Thymus (tissue), 11 donors: ENCODE data around the gene NEK9. TPM values are rescaled to one million over a fixed set of nuclear protein-coding genes. Genes with fewer than 3 reads are reported as not detected.

Experiments used
- DNase-seq, 9 donors: peaks; one replicate each; pipeline ENCODE4 v3.0.0-alpha.2; 2013; ENCODE audit warnings: low spot score in 9 of 9, low read depth in 6 of 9, missing footprints in 1 of 9
- H3K27ac ChIP-seq, 2 donors: one replicate each; pipeline ENCODE4 v1.5.1; 2013; ENCODE audit warnings: control low read depth in 1 of 2, low read depth in 1 of 2, low read length in 1 of 2, mild to moderate bottlenecking in 1 of 2, moderate library complexity in 1 of 2
- H3K27me3 ChIP-seq, 2 donors: one replicate each; pipeline ENCODE4 v1.5.1; 2013; ENCODE audit warnings: low read length in 1 of 2; ENCODE audit not compliant: control insufficient read depth in 2 of 2, insufficient read depth in 1 of 2
- H3K36me3 ChIP-seq, 2 donors: one replicate each; pipeline ENCODE4 v1.5.1; 2013; ENCODE audit warnings: low read length in 1 of 2, mild to moderate bottlenecking in 1 of 2, moderate library complexity in 1 of 2; ENCODE audit not compliant: control insufficient read depth in 2 of 2, insufficient read depth in 2 of 2
- H3K4me1 ChIP-seq, 2 donors: one replicate each; pipeline ENCODE4 v1.5.1; 2013; ENCODE audit warnings: low read length in 2 of 2; ENCODE audit not compliant: control insufficient read depth in 2 of 2, insufficient read depth in 2 of 2
- H3K4me3 ChIP-seq, 2 donors: one replicate each; pipeline ENCODE4 v1.5.1; 2013; ENCODE audit warnings: low read length in 2 of 2, control low read depth in 1 of 2, mild to moderate bottlenecking in 1 of 2
- H3K9me3 ChIP-seq, 2 donors: one replicate each; pipeline ENCODE4 v1.5.1; 2013; ENCODE audit warnings: low read length in 1 of 2, mild to moderate bottlenecking in 1 of 2; ENCODE audit not compliant: control insufficient read depth in 2 of 2, insufficient read depth in 1 of 2
- WGBS: extraction: QIAGEN DNeasy Blood & Tissue Kit; methylation state at CpG from one replicate; pipeline ENCODE4 v1.1.7; 2013; 5-methylcytosine and 5-hydroxymethylcytosine counted together
- polyA plus RNA-seq: library from polyadenylated mRNA; stranded (reverse); fragments of 200-250 nt; gene quantifications from one replicate; pipeline ENCODE4 v1.2.3, GENCODE V29; 2013
- total RNA-seq: library from RNA; stranded (reverse); fragments of 120-200 nt; gene quantifications from one replicate; pipeline ENCODE4 v1.2.4, GENCODE V29; 2013
- donor health status: healthy.

Gene NEK9
- total and polyA plus RNA-seq, 2 donors: 17.6 to 62.1 TPM

GRCh38 chr14:75165586-75166391 is 38.9 kb upstream of the NEK9 start:
- no peak for DNase-seq
- Histone ChIP-seq H3K4me3 (no peak overlapping the region), H3K4me1 (peaks cover 18 to 20% of the 10 kb centered on the region in 2 donors), H3K27me3 (no peaks in the 10 kb centered on the region), H3K36me3 (peaks cover 0 to 5% of the 10 kb centered on the region in 2 donors), H3K9me3 (no peaks in the 10 kb centered on the region), H3K27ac (no peak overlapping the region)
- WGBS: 94% methylated on average over 8 of the region's 8 CpGs

GRCh38 chr14:75164809-75165208 is 38.0 kb upstream of the NEK9 start:
- H3K36me3 ChIP-seq: peaks cover 0 to 5% of the 10 kb centered on the region in 2 donors
- 47% methylated on average over 1 of the region's 1 CpG for WGBS
- peaks cover 20 to 21% of the 10 kb centered on the region in 2 donors for H3K4me1 ChIP-seq

GRCh38 chr14:75163677-75164076 is 36.8 kb upstream of the NEK9 start:
- no peaks in the 10 kb centered on the region for H3K9me3 ChIP-seq
- H3K36me3 ChIP-seq: peaks cover 0 to 5% of the 10 kb centered on the region in 2 donors
- DNase-seq: no peak
- no peaks in the 10 kb centered on the region for H3K27me3 ChIP-seq
- no peak overlapping the region for H3K4me3 ChIP-seq
- peaks cover 11 to 17% of the 10 kb centered on the region in 2 donors for H3K4me1 ChIP-seq
- no peak overlapping the region for H3K27ac ChIP-seq
- 98% methylated on average over 2 of the region's 2 CpGs for WGBS

More at GRCh38 chr14:75164809-75165208, 38.0 kb upstream of the NEK9 start:
- no peaks in the 10 kb centered on the region for H3K9me3 ChIP-seq
- H3K27me3 ChIP-seq: no peaks in the 10 kb centered on the region
- DNase-seq: no peak
- H3K27ac ChIP-seq: no peak overlapping the region
- no peak overlapping the region for H3K4me3 ChIP-seq

GRCh38 chr14:75162631-75163030 is 35.8 kb upstream of the NEK9 start:
- peaks cover 13 to 14% of the 10 kb centered on the region in 2 donors for H3K4me1 ChIP-seq
- WGBS: 95% methylated on average over 3 of the region's 3 CpGs

GRCh38 chr14:75158843-75159614 is 32.2 kb upstream of the NEK9 start:
- H3K4me1 ChIP-seq: peaks cover 19 to 22% of the 10 kb centered on the region in 2 donors
- no peak overlapping the region for H3K27ac ChIP-seq
- WGBS: 97% methylated on average over 6 of the region's 6 CpGs
- no peak overlapping the region for H3K4me3 ChIP-seq
- peaks cover 0 to 5% of the 10 kb centered on the region in 2 donors for H3K36me3 ChIP-seq
- no peaks in the 10 kb centered on the region for H3K27me3 ChIP-seq
- H3K9me3 ChIP-seq: no peaks in the 10 kb centered on the region
- no peak for DNase-seq

More at GRCh38 chr14:75162631-75163030, 35.8 kb upstream of the NEK9 start:
- Histone ChIP-seq H3K27me3 (no peaks in the 10 kb centered on the region), H3K9me3 (no peaks in the 10 kb centered on the region), H3K4me3 (no peak overlapping the region), H3K27ac (no peak overlapping the region), H3K36me3 (peaks cover 0 to 5% of the 10 kb centered on the region in 2 donors)
- no peak for DNase-seq

GRCh38 chr14:75156901-75157300 is 30.1 kb upstream of the NEK9 start:
- H3K27me3 ChIP-seq: no peaks in the 10 kb centered on the region
- 31% methylated on average over 3 of the region's 3 CpGs for WGBS
- H3K27ac ChIP-seq: no peak overlapping the region
- peak in 7 of 9 donors; percentile 33 to 82 (median 59) for DNase-seq
- H3K4me3 ChIP-seq: no peak overlapping the region
- peaks cover 19% of the 10 kb centered on the region in 2 donors for H3K4me1 ChIP-seq
- H3K36me3 ChIP-seq: peaks cover 0 to 4% of the 10 kb centered on the region in 2 donors
- no peaks in the 10 kb centered on the region for H3K9me3 ChIP-seq

GRCh38 chr14:75156111-75156510 is 29.3 kb upstream of the NEK9 start:
- 100% methylated on average over 1 of the region's 1 CpG for WGBS
- H3K36me3 ChIP-seq: peaks cover 4 to 8% of the 10 kb centered on the region in 2 donors
- no peaks in the 10 kb centered on the region for H3K27me3 ChIP-seq
- no peak overlapping the region for H3K27ac ChIP-seq
- H3K4me3 ChIP-seq: no peak overlapping the region
- DNase-seq: no peak
- H3K9me3 ChIP-seq: no peaks in the 10 kb centered on the region
- H3K4me1 ChIP-seq: peaks cover 19% of the 10 kb centered on the region in 2 donors

- Histone ChIP-seq H3K9me3 (no peaks in the 10 kb centered on the region), H3K27me3 (no peaks in the 10 kb centered on the region), H3K4me3 (no peak overlapping the region), H3K4me1 (peaks cover 14 to 16% of the 10 kb centered on the region in 2 donors), H3K36me3 (peaks cover 6 to 14% of the 10 kb centered on the region in 2 donors), H3K27ac (no peak overlapping the region)
- no peak for DNase-seq
- 94% methylated on average over 3 of the region's 3 CpGs for WGBS
Observed at GRCh38 chr14:75155169-75155568, 28.3 kb upstream of the NEK9 start.

GRCh38 chr14:75153295-75153694 is 26.4 kb upstream of the NEK9 start:
- DNase-seq: no peak
- 97% methylated on average over 1 of the region's 1 CpG for WGBS
- Histone ChIP-seq H3K4me3 (no peak overlapping the region), H3K9me3 (no peaks in the 10 kb centered on the region), H3K36me3 (peaks cover 9 to 27% of the 10 kb centered on the region in 2 donors), H3K4me1 (peaks cover 11 to 15% of the 10 kb centered on the region in 2 donors), H3K27ac (no peak overlapping the region), H3K27me3 (no peaks in the 10 kb centered on the region)
